ENCODE measurements around the gene ANTXR1.

The ANTXR1 gene

GRCh38 chr2:69279931-69280681 is 267.1 kb downstream of the ANTXR1 start:
- peak; percentile 43 for DNase-seq (ENCODE audit: low spot score)

- DNase-seq (ENCODE audit: low spot score) = no peak
These were observed 267.9 kb downstream of the ANTXR1 start for GRCh38 chr2:69280796-69281412.

- no peak for DNase-seq (ENCODE audit: low spot score)
These were observed 272.5 kb downstream of the ANTXR1 start for GRCh38 chr2:69285379-69285894.

- no peak for DNase-seq (ENCODE audit: low spot score)
These were observed 274.6 kb downstream of the ANTXR1 start for GRCh38 chr2:69287544-69287943.

- no peak for DNase-seq (ENCODE audit: low spot score)
These were observed 275.4 kb downstream of the ANTXR1 start for GRCh38 chr2:69288429-69288828.

GRCh38 chr2:69291004-69291650 is 278.1 kb downstream of the ANTXR1 start:
- DNase-seq (ENCODE audit: low spot score) = peak; percentile 65

GRCh38 chr2:69291721-69292120 is 278.7 kb downstream of the ANTXR1 start:
- no peak for DNase-seq (ENCODE audit: low spot score)

GRCh38 chr2:69292256-69292655 is 279.3 kb downstream of the ANTXR1 start:
- DNase-seq (ENCODE audit: low spot score) = no peak

GRCh38 chr2:69296421-69296820 is 283.4 kb downstream of the ANTXR1 start:
- no peak for DNase-seq (ENCODE audit: low spot score)

- no peak for DNase-seq (ENCODE audit: low spot score)
These were observed 284.2 kb downstream of the ANTXR1 start for GRCh38 chr2:69297216-69297615.

- peak; percentile 94 for DNase-seq (ENCODE audit: low spot score)
These were observed 285.3 kb downstream of the ANTXR1 start for GRCh38 chr2:69298261-69298660.

GRCh38 chr2:69298862-69299261 is 285.9 kb downstream of the ANTXR1 start:
- no peak for DNase-seq (ENCODE audit: low spot score)

All from AG08395 (cell line).